Progenitor cell of endocrine pancreas (in vitro differentiated cells): ENCODE measurements around the gene IGFBPL1. TPM values are rescaled to one million over a fixed set of nuclear protein-coding genes. Genes with fewer than 3 reads are reported as not detected.

Source experiments
- DNase-seq: peaks from one replicate; pipeline ENCODE4 v3.0.0; 2021; ENCODE audit warnings: low spot score; ENCODE audit not compliant: unreplicated experiment
- H3K27ac Mint-ChIP-seq: 2 replicates; pipeline ENCODE4 v1.8.0; 2021; ENCODE audit warnings: mild to moderate bottlenecking, moderate library complexity, mixed read lengths
- H3K27me3 Mint-ChIP-seq: 2 replicates; pipeline ENCODE4 v1.8.0; 2021; ENCODE audit warnings: mixed read lengths
- H3K36me3 Mint-ChIP-seq: 2 replicates; pipeline ENCODE4 v1.8.0; 2022; ENCODE audit warnings: mixed read lengths; ENCODE audit not compliant: insufficient read depth
- H3K4me1 Mint-ChIP-seq: 2 replicates; pipeline ENCODE4 v1.8.0; 2021; ENCODE audit warnings: low read depth, mixed read lengths
- H3K4me3 Mint-ChIP-seq: 2 replicates; pipeline ENCODE4 v1.8.0; 2021; ENCODE audit warnings: low read depth, mild to moderate bottlenecking, moderate library complexity, mixed read lengths
- H3K9me3 Mint-ChIP-seq: 2 replicates; pipeline ENCODE4 v1.8.0; 2021; ENCODE audit warnings: low read depth, mixed read lengths
- CTCF ChIP-seq: fragments of 200-600 bp; sonication (generic); IDR thresholded peaks from one replicate; pipeline ENCODE4 v1.5.0; 2021; ENCODE audit warnings: antibody characterized with exemption, mild to moderate bottlenecking; ENCODE audit not compliant: unreplicated experiment
- total RNA-seq: library from RNA; stranded (reverse); gene quantifications from 2 replicates; pipeline ENCODE4 v1.2.1, GENCODE V29; 2021

IGFBPL1 gene
- total RNA-seq, 1 donor from 2014 or later: 4.7 TPM

GRCh38 chr9:38362852-38363588 is 61.2 kb downstream of the IGFBPL1 start:
- H3K4me3 Mint-ChIP-seq: no peak overlapping the region
- DNase-seq: no peak
- H3K36me3 Mint-ChIP-seq: no peaks in the 10 kb centered on the region
- peak; percentile 71 for TF ChIP-seq CTCF
- peaks cover 6% of the 10 kb centered on the region for H3K27me3 Mint-ChIP-seq
- no peaks in the 10 kb centered on the region for H3K9me3 Mint-ChIP-seq
- H3K27ac Mint-ChIP-seq: no peak overlapping the region
- H3K4me1 Mint-ChIP-seq: peaks cover 11% of the 10 kb centered on the region

- no peak overlapping the region for H3K27ac Mint-ChIP-seq
- H3K4me3 Mint-ChIP-seq: no peak overlapping the region
- H3K9me3 Mint-ChIP-seq: no peaks in the 10 kb centered on the region
- no peak for DNase-seq
- H3K27me3 Mint-ChIP-seq: peaks cover 6% of the 10 kb centered on the region
- no peak for TF ChIP-seq CTCF
- H3K4me1 Mint-ChIP-seq: peaks cover 19% of the 10 kb centered on the region
- no peaks in the 10 kb centered on the region for H3K36me3 Mint-ChIP-seq
Measured at GRCh38 chr9:38361473-38361850, 62.8 kb downstream of the IGFBPL1 start.

- DNase-seq: no peak
- Mint-ChIP-seq H3K27me3 (peaks cover 6% of the 10 kb centered on the region), H3K27ac (no peak overlapping the region), H3K4me3 (no peak overlapping the region), H3K36me3 (no peaks in the 10 kb centered on the region), H3K4me1 (peaks cover 20% of the 10 kb centered on the region), H3K9me3 (no peaks in the 10 kb centered on the region)
- no peak for TF ChIP-seq CTCF
Measured at GRCh38 chr9:38360839-38361472, 63.3 kb downstream of the IGFBPL1 start.

- H3K27me3 Mint-ChIP-seq: peaks cover 6% of the 10 kb centered on the region
- no peak overlapping the region for H3K4me3 Mint-ChIP-seq
- H3K4me1 Mint-ChIP-seq: peaks cover 30% of the 10 kb centered on the region
- no peak for TF ChIP-seq CTCF
- DNase-seq: no peak
- H3K9me3 Mint-ChIP-seq: no peaks in the 10 kb centered on the region
- no peak overlapping the region for H3K27ac Mint-ChIP-seq
- no peaks in the 10 kb centered on the region for H3K36me3 Mint-ChIP-seq
Measured at GRCh38 chr9:38359689-38360385, 64.4 kb downstream of the IGFBPL1 start.

- no peak overlapping the region for H3K27ac Mint-ChIP-seq
- no peak for TF ChIP-seq CTCF
- H3K27me3 Mint-ChIP-seq: peaks cover 6% of the 10 kb centered on the region
- H3K36me3 Mint-ChIP-seq: no peaks in the 10 kb centered on the region
- no peak for DNase-seq
- peaks cover 34% of the 10 kb centered on the region for H3K4me1 Mint-ChIP-seq
- no peaks in the 10 kb centered on the region for H3K9me3 Mint-ChIP-seq
- no peak overlapping the region for H3K4me3 Mint-ChIP-seq
Measured at GRCh38 chr9:38359297-38359653, 65.0 kb downstream of the IGFBPL1 start.
